Measurements from ENCODE around the gene ELMO1. TPM values are rescaled to one million over a fixed set of nuclear protein-coding genes. Genes with fewer than 3 reads are reported as not detected.

Gene ELMO1
- total and polyA plus RNA-seq, 9 donors = 8.9 to 48.9 (median 28.0) TPM

GRCh38 chr7:37395618-37396259, 52.9 kb downstream of the ELMO1 start:
- no peak for DNase-seq
- H3K9me3 ChIP-seq = no peaks in the 10 kb centered on the region
- no peak overlapping the region for H3K4me3 ChIP-seq
- TF ChIP-seq CTCF (IDR thresholded peaks at IDR 0.05) (no peak), EP300 (IDR thresholded peaks at IDR 0.05) (no peak), POLR2A (IDR thresholded peaks at IDR 0.05) (no peak)
- peaks cover 6% of the 10 kb centered on the region for H3K4me1 ChIP-seq (ENCODE audit: insufficient read depth)
- no peak overlapping the region for H3K27ac ChIP-seq
- WGBS, 3 donors = 82 to 96% (median 86%) methylated on average over 1 of the region's 1 CpG
- intact Hi-C loops (cut with DNase I) = no loop called here
- H3K27me3 ChIP-seq = no peaks in the 10 kb centered on the region
- H3K36me3 ChIP-seq = no peaks in the 10 kb centered on the region

GRCh38 chr7:37394158-37394557, 54.5 kb downstream of the ELMO1 start:
- 83 to 95% (median 86%) methylated on average over 2 of the region's 2 CpGs for WGBS, 3 donors
- no peak overlapping the region for H3K4me3 ChIP-seq
- H3K27me3 ChIP-seq = no peaks in the 10 kb centered on the region
- H3K9me3 ChIP-seq = no peaks in the 10 kb centered on the region
- H3K4me1 ChIP-seq (ENCODE audit: insufficient read depth) = peaks cover 6% of the 10 kb centered on the region
- no peaks in the 10 kb centered on the region for H3K36me3 ChIP-seq
- intact Hi-C loops (cut with DNase I) = no loop called here
- H3K27ac ChIP-seq = no peak overlapping the region
- no peak for TF ChIP-seq CTCF (IDR thresholded peaks at IDR 0.05)
- no peak for TF ChIP-seq EP300 (IDR thresholded peaks at IDR 0.05)
- no peak for TF ChIP-seq POLR2A (IDR thresholded peaks at IDR 0.05)
- DNase-seq = no peak

- intact Hi-C loops (cut with DNase I) = no loop called here
- no peak for DNase-seq
- Histone ChIP-seq H3K9me3 (no peaks in the 10 kb centered on the region), H3K27me3 (no peaks in the 10 kb centered on the region), H3K27ac (no peak overlapping the region), H3K4me3 (no peak overlapping the region), H3K36me3 (no peaks in the 10 kb centered on the region), H3K4me1 (ENCODE audit: insufficient read depth) (peaks cover 8% of the 10 kb centered on the region)
- TF ChIP-seq EP300 (IDR thresholded peaks at IDR 0.05) (no peak), CTCF (IDR thresholded peaks at IDR 0.05) (no peak), POLR2A (IDR thresholded peaks at IDR 0.05) (no peak)
- WGBS, 3 donors = 82 to 95% (median 94%) methylated on average over 1 of the region's 1 CpG
Measured at GRCh38 chr7:37393476-37393875, 55.2 kb downstream of the ELMO1 start.

- no peak for DNase-seq
- H3K27ac ChIP-seq = no peak overlapping the region
- no peaks in the 10 kb centered on the region for H3K9me3 ChIP-seq
- no peak overlapping the region for H3K4me3 ChIP-seq
- 37 to 45% (median 43%) methylated on average over 1 of the region's 1 CpG for WGBS, 3 donors
- no peaks in the 10 kb centered on the region for H3K36me3 ChIP-seq
- TF ChIP-seq EP300 (IDR thresholded peaks at IDR 0.05) (no peak), POLR2A (IDR thresholded peaks at IDR 0.05) (no peak), CTCF (IDR thresholded peaks at IDR 0.05) (no peak)
- H3K27me3 ChIP-seq = no peaks in the 10 kb centered on the region
- H3K4me1 ChIP-seq (ENCODE audit: insufficient read depth) = peaks cover 8% of the 10 kb centered on the region
- intact Hi-C loops (cut with DNase I) = no loop called here
Measured at GRCh38 chr7:37392673-37393017, 56.0 kb downstream of the ELMO1 start.

Data from ovary (tissue), 9 donors.